SK-N-SH (cell line): ENCODE results near the gene PELI2.

Experiments
- CTCF ChIP-seq: fragments of 200-600 bp; sonication (generic); IDR thresholded peaks from 2 replicates; pipeline ENCODE4 v1.6.1; 2017; ENCODE audit warnings: antibody characterized with exemption, mild to moderate bottlenecking, moderate library complexity
- MAX ChIP-seq: IDR thresholded peaks from 2 replicates; pipeline ENCODE4 v1.4.0; 2012; ENCODE audit warnings: low read depth
- POLR2AphosphoS5 ChIP-seq: IDR thresholded peaks from 2 replicates; pipeline ENCODE4 v1.6.1; 2012; ENCODE audit warnings: low read depth, low read length
- REST ChIP-seq: IDR thresholded peaks from 2 replicates; pipeline ENCODE4 v1.6.1; 2012; ENCODE audit warnings: mild to moderate bottlenecking, low read depth, low read length, moderate library complexity

GRCh38 chr14:56278383-56278782, 160.2 kb downstream of the PELI2 start:
- TF ChIP-seq REST, result no peak
- TF ChIP-seq CTCF, result no peak
- TF ChIP-seq MAX, result no peak
- TF ChIP-seq POLR2AphosphoS5, result no peak
